ENCODE data around the gene SPRR2F. TPM values are rescaled to one million over a fixed set of nuclear protein-coding genes. Genes with fewer than 3 reads are reported as not detected.
"Not testable (repeated sequence)": the region's sequence is repeated elsewhere in the genome, so short reads cannot be mapped to it uniquely, and the experiment has no call there.

Gene SPRR2F
- total RNA-seq, 1 experiment from 2014 or later, result not detected

- RAD21 ChIA-PET (ENCODE audit: low non-redundant PET in 1 of 2, low total read pairs in 2 of 2, uncharacterized antibody in 2 of 2, unreplicated experiment in 2 of 2), result no interaction called here
- TF ChIP-seq FOSL1 (IDR thresholded peaks at IDR 0.05; ENCODE audit: low read depth), result no peak
- TF ChIP-seq CEBPB (IDR thresholded peaks at IDR 0.05; ENCODE audit: low read depth), result no peak
- no peak for TF ChIP-seq ATF3 (IDR thresholded peaks at IDR 0.05)
- no TSS peak for BruUV-seq (replicated peaks)
These were observed 7.6 kb upstream of the SPRR2F start for GRCh38 chr1:153120945-153121344.

GRCh38 chr1:153119491-153119971, 6.2 kb upstream of the SPRR2F start:
- TF ChIP-seq POLR2AphosphoS5 (IDR thresholded peaks at IDR 0.05; ENCODE audit: low read depth, low read length), result no peak
- no peak for TF ChIP-seq SP1 (IDR thresholded peaks at IDR 0.05; ENCODE audit: low read depth)
- TF ChIP-seq REST (IDR thresholded peaks at IDR 0.05; ENCODE audit: low read depth), result no peak
- no peak for TF ChIP-seq FOSL1 (IDR thresholded peaks at IDR 0.05; ENCODE audit: low read depth)
- TF ChIP-seq CEBPB (IDR thresholded peaks at IDR 0.05; ENCODE audit: low read depth), result no peak
- TF ChIP-seq ATF3 (IDR thresholded peaks at IDR 0.05), result no peak
- no peak for TF ChIP-seq JUND (IDR thresholded peaks at IDR 0.05)
- TF ChIP-seq POLR2A (IDR thresholded peaks at IDR 0.05; ENCODE audit: borderline replicate concordance, extremely low read depth, insufficient read depth, insufficient read length), result no peak
- TF ChIP-seq SRF (IDR thresholded peaks at IDR 0.05; ENCODE audit: low read depth), result no peak
- TF ChIP-seq EGR1 (IDR thresholded peaks at IDR 0.05; ENCODE audit: low read depth), result no peak
- no peak for TF ChIP-seq ZFX (IDR thresholded peaks at IDR 0.05)
- Histone ChIP-seq H3K79me2 (ENCODE audit: insufficient read depth, low read length) (no peaks in the 10 kb centered on the region), H3K9ac (ENCODE audit: low read length) (no peak overlapping the region), H3K9me3 (ENCODE audit: control insufficient read depth in 1 of 2, insufficient read depth in 1 of 2, low read depth in 1 of 2, low read length in 2 of 2) (no peaks in the 10 kb centered on the region), H3K27ac (ENCODE audit: low read depth, low read length) (no peak overlapping the region), H3K4me1 (ENCODE audit: control insufficient read depth in 1 of 2, insufficient read depth in 2 of 2, low read length in 2 of 2) (peaks cover 7 to 12% of the 10 kb centered on the region in 2 experiments), H3K4me3 (replicated peaks in 1 of 2; ENCODE audit: low read depth in 1 of 2, low read length in 2 of 2) (no peak overlapping the region), H3K27me3 (ENCODE audit: insufficient read depth, low read length) (peaks cover 7% of the 10 kb centered on the region), H3K4me2 (ENCODE audit: low read length) (no peak overlapping the region), H3K36me3 (ENCODE audit: control insufficient read depth in 1 of 2, insufficient read depth in 2 of 2, low read length in 2 of 2) (no peaks in the 10 kb centered on the region), H2AFZ (ENCODE audit: low read depth, low read length, poor library complexity, severe bottlenecking) (peak overlapping the region; percentile 18), H4K20me1 (ENCODE audit: insufficient read depth) (no peaks in the 10 kb centered on the region), H3K9me2 (ENCODE audit: insufficient read depth) (no peaks in the 10 kb centered on the region)
- POLR2A ChIA-PET, result no interaction called here
- RAD21 ChIA-PET (ENCODE audit: low non-redundant PET in 1 of 2, low total read pairs in 2 of 2, uncharacterized antibody in 2 of 2, unreplicated experiment in 2 of 2), result no interaction called here
- CTCF ChIA-PET, result interaction anchor here (1.5 kb wide), 1 partner anchor 73 kb away, joined by 4 read pairs; no protein-coding TSS in a partner anchor
- ATAC-seq (no peak), DNase-seq (ENCODE audit: low read depth, low spot score) (no peak)
- intact Hi-C loops (cut with micrococcal nuclease), result no loop called here
- BruUV-seq (replicated peaks), result no TSS peak

More at GRCh38 chr1:153120945-153121344, 7.6 kb upstream of the SPRR2F start:
- H3K4me3 ChIP-seq (replicated peaks in 1 of 2; ENCODE audit: low read depth in 1 of 2, low read length in 2 of 2), result no peak overlapping the region
- no peaks in the 10 kb centered on the region for H3K36me3 ChIP-seq (ENCODE audit: control insufficient read depth in 1 of 2, insufficient read depth in 2 of 2, low read length in 2 of 2)
- no peaks in the 10 kb centered on the region for H3K79me2 ChIP-seq (ENCODE audit: insufficient read depth, low read length)
- ChIA-PET POLR2A (no interaction called here), CTCF (no interaction called here)
- H3K27me3 ChIP-seq (ENCODE audit: insufficient read depth, low read length), result no peaks in the 10 kb centered on the region; the same call in 1 of the 2 replicates
- peaks cover 7 to 12% of the 10 kb centered on the region in 2 experiments for H3K4me1 ChIP-seq (ENCODE audit: control insufficient read depth in 1 of 2, insufficient read depth in 2 of 2, low read length in 2 of 2)
- intact Hi-C loops (cut with micrococcal nuclease), result no loop called here
- no peaks in the 10 kb centered on the region for H3K9me3 ChIP-seq (ENCODE audit: control insufficient read depth in 1 of 2, insufficient read depth in 1 of 2, low read depth in 1 of 2, low read length in 2 of 2)
- no peak overlapping the region for H3K4me2 ChIP-seq (ENCODE audit: low read length)
- no peak overlapping the region for H3K27ac ChIP-seq (ENCODE audit: low read depth, low read length)
- no peak for DNase-seq (ENCODE audit: low read depth, low spot score)
- no peaks in the 10 kb centered on the region for H3K9me2 ChIP-seq (ENCODE audit: insufficient read depth)
- no peak for ATAC-seq
- no peak overlapping the region for H3K9ac ChIP-seq (ENCODE audit: low read length)
- no peak overlapping the region for H2AFZ ChIP-seq (ENCODE audit: low read depth, low read length, poor library complexity, severe bottlenecking)
- no peaks in the 10 kb centered on the region for H4K20me1 ChIP-seq (ENCODE audit: insufficient read depth)

GRCh38 chr1:153115264-153115663, 1.9 kb upstream of the SPRR2F start:
- H3K4me2 ChIP-seq (ENCODE audit: low read length); H3K4me1 ChIP-seq (ENCODE audit: control insufficient read depth in 1 of 2, insufficient read depth in 2 of 2, low read length in 2 of 2); BruUV-seq (replicated peaks); H2AFZ ChIP-seq (ENCODE audit: low read depth, low read length, poor library complexity, severe bottlenecking); ATAC-seq; H3K4me3 ChIP-seq (replicated peaks in 1 of 2; ENCODE audit: low read depth in 1 of 2, low read length in 2 of 2); POLR2A ChIA-PET; H3K79me2 ChIP-seq (ENCODE audit: insufficient read depth, low read length); H3K36me3 ChIP-seq (ENCODE audit: control insufficient read depth in 1 of 2, insufficient read depth in 2 of 2, low read length in 2 of 2); H3K9ac ChIP-seq (ENCODE audit: low read length); H3K27ac ChIP-seq (ENCODE audit: low read depth, low read length); H4K20me1 ChIP-seq (ENCODE audit: insufficient read depth); H3K9me3 ChIP-seq (ENCODE audit: control insufficient read depth in 1 of 2, insufficient read depth in 1 of 2, low read depth in 1 of 2, low read length in 2 of 2); intact Hi-C loops (cut with micrococcal nuclease); DNase-seq (ENCODE audit: low read depth, low spot score); H3K9me2 ChIP-seq (ENCODE audit: insufficient read depth); H3K27me3 ChIP-seq (ENCODE audit: insufficient read depth, low read length); RAD21 ChIA-PET (ENCODE audit: low non-redundant PET in 1 of 2, low total read pairs in 2 of 2, uncharacterized antibody in 2 of 2, unreplicated experiment in 2 of 2); CTCF ChIA-PET: not testable (repeated sequence)
